GM11168 (cell line): Measurements from ENCODE around the gene HOMEZ.
"Not testable (repeated sequence)": the region's sequence is repeated elsewhere in the genome, so short reads cannot be mapped to it uniquely, and the experiment has no call there.

Experiments
- in situ Hi-C: fragments of 300-500 bp; cut with MboI; formaldehyde crosslinking; loops from one replicate; pipeline ENCODE4 v1.12.0; 2022; ENCODE audit warnings: low sequenced_read_pairs; ENCODE audit not compliant: unreplicated experiment

HOMEZ gene

GRCh38 chr14:23286020-23286901 lies at the start of gene HOMEZ:
Gene HOMEZ (minus strand): TSS chr14:23286132. CDS start chr14:23285952, 180 bp downstream.
- in situ Hi-C loops = no loop called here

DNA sequence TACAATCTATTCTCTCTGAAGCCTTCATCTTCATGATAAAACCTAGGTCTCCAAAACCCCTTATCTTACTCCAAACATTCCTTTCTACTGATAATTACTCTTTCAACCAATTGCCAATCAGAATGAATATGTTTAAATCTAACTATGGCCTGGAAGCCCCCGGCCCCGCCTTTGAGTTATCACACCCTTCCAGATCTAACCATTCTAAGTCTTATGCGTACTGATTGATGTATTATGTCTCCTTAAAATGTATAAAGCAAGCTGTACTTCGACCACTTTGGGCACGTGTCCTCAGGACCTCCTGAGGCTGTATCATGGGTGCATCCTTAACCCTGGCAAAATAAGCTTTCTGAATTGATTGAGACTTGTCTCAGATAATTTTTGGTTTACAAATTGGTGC lies 49.7 kb upstream of the HOMEZ start:
- in situ Hi-C loops = no loop called here

GRCh38 chr14:23327947-23328744 lies 42.2 kb upstream of the HOMEZ start:
- in situ Hi-C loops = no loop called here

GRCh38 chr14:23326491-23327332 lies 40.8 kb upstream of the HOMEZ start:
- in situ Hi-C loops = no loop called here

DNA sequence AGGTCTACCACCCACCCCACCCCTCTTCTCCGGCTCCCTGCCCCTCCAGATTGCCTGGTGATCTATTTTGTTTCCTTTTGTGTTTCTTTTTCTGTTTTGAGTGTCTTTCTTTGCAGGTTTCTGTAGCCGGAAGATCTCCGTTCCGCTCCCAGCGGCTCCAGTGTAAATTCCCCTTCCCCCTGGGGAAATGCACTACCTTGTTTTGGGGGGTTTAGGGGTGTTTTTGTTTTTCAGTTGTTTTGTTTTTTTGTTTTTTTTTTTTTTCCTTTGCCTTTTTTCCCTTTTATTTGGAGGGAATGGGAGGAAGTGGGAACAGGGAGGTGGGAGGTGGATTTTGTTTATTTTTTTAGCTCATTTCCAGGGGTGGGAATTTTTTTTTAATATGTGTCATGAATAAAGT lies 39.8 kb upstream of the HOMEZ start:
- in situ Hi-C loops = not testable (repeated sequence)

- in situ Hi-C loops = no loop called here
Observed at GRCh38 chr14:23324993-23325392, 39.1 kb upstream of the HOMEZ start.

DNA sequence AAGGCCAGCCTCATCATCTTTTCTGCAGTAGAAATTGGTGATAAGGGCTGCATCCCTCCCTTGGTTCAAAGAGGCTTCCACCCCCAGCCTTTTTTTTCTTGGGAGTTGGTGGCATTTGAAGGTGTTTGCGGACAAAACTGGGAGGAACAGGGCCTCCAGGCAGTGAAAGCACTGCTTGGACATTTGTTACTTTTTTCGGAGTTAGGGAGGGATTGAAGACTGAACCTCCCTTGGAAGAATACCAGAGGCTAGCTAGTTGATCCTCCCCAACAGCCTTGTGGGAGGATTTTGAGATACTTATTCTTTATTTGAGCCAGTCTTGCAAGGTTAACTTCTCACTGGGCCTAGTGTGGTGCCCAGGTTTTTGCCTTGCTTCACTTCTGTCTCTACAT lies 38.5 kb upstream of the HOMEZ start:
- in situ Hi-C loops = no loop called here

DNA sequence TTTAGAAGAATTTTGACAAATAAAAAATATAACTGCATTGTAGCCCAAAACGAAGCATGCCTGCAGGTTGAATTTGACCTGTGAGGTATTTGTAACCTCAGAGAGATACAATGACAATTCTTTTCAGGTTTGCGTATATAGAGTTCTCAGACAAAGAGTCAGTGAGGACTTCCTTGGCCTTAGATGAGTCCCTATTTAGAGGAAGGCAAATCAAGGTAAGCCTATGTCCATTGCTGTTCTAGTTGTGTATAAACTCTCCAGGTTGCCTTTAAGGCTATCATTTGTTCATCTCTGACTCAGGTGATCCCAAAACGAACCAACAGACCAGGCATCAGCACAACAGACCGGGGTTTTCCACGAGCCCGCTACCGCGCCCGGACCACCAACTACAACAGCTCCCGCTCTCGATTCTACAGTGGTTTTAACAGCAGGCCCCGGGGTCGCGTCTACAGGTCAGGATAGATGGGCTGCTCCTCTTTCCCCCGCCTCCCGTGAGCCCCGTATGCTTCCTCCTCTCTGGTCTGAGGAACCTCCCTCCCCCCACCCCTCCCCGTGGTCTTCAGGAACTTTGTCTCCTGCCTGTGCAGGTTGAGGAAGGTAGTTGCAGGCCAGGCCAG lies 38.0 kb upstream of the HOMEZ start:
- in situ Hi-C loops = no loop called here

DNA sequence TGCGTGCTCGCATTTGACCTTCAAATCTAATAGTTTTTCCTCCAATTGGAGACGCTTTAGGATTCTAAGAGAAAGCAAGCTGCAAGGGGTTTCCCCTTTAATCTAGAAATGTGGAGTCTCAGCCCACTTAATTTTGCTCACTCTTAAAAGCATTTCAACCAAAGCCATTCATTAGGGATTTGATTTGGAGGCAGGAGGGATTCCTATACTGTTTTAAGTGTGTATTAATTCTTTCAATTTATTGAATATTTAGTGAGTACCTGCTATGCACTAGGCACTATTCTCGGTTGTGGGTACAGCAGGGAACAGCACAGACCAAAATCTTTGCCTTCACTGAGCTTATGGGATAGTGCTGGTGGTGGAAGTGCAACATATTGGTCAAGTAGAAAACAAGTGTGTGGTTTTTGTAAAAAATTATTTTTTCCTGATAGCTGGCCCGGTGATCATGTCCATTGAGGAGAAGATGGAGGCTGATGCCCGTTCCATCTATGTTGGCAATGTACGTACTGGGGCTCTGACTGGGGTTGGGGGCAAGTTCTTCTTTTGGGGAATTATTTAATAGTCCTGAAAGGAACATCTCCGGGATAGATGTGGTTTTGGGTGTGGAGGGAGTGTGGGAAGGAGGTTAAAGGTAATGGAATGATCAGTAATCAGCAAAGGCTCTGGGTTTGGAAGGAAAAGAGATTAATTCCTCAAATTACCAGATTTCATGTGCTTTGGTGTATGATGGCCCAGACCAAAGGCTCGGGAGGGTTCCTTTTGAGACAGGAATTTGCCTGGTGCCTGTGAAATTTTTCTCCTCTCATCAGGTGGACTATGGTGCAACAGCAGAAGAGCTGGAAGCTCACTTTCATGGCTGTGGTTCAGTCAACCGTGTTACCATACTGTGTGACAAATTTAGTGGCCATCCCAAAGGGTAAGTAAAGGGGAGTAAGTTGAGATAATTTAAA lies 36.9 kb upstream of the HOMEZ start:
- in situ Hi-C loops = no loop called here

DNA sequence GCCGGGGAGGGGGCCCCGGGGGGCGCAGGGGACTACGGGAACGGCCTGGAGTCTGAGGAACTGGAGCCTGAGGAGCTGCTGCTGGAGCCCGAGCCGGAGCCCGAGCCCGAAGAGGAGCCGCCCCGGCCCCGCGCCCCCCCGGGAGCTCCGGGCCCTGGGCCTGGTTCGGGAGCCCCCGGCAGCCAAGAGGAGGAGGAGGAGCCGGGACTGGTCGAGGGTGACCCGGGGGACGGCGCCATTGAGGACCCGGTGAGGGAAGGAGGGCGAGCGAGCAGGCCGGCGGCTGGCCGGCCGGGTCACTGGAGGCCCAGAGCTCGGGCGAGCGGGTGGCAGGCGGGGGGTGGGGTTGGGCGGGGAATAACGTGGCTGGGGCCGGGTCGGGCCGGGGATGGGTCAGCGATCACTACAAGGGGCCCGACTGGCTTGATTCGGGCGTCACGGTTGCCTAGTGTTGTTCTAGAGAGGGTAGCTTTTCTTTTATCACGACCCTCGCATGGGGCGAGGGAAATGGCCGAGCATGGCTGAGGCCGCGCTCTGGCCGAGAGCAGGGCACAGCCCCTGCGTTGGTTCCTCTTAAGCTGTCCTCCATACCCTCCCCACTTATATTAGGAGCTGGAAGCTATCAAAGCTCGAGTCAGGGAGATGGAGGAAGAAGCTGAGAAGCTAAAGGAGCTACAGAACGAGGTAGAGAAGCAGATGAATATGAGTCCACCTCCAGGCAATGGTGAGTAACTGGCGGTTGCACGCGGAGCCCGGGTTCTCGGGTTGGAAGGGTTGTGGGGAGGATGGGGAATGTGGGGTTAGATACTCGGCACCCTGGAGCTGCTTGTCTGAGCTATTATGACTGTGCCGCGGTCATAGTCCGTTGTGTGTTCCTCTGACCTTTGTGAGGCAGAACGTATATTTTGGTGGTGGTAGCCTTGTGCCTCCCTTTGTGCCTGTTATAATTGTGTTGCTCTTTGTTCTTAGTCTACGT lies 35.9 kb upstream of the HOMEZ start:
- in situ Hi-C loops = no loop called here

- in situ Hi-C loops = no loop called here
Observed at GRCh38 chr14:23320584-23321571, 34.9 kb upstream of the HOMEZ start, which contains the start of gene PABPN1. Gene PABPN1 (plus strand): TSS chr14:23321457. CDS start chr14:23321470, 13 bp downstream.

GRCh38 chr14:23319746-23320583 lies 34.0 kb upstream of the HOMEZ start:
- in situ Hi-C loops = no loop called here

- in situ Hi-C loops = no loop called here
Observed at GRCh38 chr14:23316300-23316699, 30.4 kb upstream of the HOMEZ start.

DNA sequence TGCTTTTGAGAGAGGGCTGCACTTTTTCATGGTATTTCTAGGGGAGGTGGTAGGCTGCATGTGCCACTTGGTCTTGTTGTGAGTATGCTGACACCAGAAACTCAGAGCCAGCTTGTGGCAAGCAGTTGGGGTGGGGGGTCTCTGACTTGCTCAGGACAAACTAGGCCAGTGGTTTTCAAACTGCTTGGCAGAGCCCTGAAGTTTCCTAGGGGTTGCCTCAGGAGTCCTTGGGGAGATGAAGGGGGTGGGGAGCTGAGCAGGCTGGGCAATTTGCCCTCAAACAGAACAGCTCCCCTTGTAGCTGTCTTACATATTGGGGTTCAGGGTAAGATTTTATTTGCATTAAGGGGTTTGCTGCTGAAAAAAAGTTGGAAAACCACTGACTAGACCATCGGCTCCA lies 24.6 kb upstream of the HOMEZ start:
- in situ Hi-C loops = no loop called here

GRCh38 chr14:23308721-23309445 lies 23.0 kb upstream of the HOMEZ start:
- in situ Hi-C loops = no loop called here
